GM13976 (cell line): ENCODE data around the gene ALOX15B.
A peak's percentile ranks its signal among the peaks of the same experiment; 100 is the strongest.
"Not testable (repeated sequence)": the region's sequence is repeated elsewhere in the genome, so short reads cannot be mapped to it uniquely, and the experiment has no call there.

Experiments
- DNase-seq: peaks from one replicate; pipeline ENCODE4 v3.0.0; 2012; ENCODE audit warnings: low spot score
- in situ Hi-C: fragments of 300-500 bp; cut with MboI; formaldehyde crosslinking; loops from one replicate; pipeline ENCODE4 v1.12.0; 2022; ENCODE audit warnings: low sequenced_read_pairs, mixed read lengths, inconsistent platforms; ENCODE audit not compliant: unreplicated experiment
- TF ChIP-seq, protein P1 (sequence below): IDR thresholded peaks from 2 replicates; pipeline ENCODE4 v1.5.1; 2012; ENCODE audit warnings: borderline replicate concordance, mild to moderate bottlenecking; ENCODE audit not compliant: insufficient read depth; ENCODE audit errors: extremely low read depth, missing control alignments, control extremely low read depth

Gene ALOX15B

DNA sequence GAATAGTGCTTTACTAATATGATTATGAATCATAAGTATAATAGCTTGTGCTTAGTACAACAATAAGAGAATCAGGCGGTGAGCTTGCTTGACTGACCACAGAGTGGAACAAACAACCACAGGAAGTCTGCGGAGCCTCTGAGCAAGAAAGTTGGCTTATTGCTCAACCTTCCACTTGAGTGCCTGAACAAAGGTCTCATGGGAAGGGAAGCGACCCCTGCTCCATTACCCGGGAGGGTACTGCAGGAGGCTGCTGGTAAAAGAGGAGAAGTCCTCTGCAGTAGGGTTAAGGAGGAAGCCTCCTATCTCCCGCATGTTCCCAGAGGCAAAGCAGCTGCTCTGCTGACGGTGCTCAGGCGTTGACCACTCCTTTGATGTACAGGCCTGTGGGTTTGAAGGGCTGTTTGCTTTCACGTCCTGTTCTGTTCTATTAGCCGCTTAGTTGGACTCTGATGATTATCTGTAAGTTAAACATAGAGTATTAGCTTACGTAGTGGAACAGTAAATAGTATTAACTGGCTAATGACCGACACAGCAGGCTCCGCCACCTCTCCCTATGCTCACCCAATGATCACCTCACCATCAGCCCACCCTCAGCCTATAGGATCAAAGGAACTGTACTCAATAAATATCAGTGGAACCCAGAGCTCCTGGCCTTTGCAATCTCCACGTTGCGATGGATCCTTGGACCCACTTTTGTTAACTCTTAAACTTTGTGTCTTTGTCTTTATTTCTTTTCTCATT, 17.5 kb downstream of the ALOX15B start:
- TF ChIP-seq, protein P1, sequence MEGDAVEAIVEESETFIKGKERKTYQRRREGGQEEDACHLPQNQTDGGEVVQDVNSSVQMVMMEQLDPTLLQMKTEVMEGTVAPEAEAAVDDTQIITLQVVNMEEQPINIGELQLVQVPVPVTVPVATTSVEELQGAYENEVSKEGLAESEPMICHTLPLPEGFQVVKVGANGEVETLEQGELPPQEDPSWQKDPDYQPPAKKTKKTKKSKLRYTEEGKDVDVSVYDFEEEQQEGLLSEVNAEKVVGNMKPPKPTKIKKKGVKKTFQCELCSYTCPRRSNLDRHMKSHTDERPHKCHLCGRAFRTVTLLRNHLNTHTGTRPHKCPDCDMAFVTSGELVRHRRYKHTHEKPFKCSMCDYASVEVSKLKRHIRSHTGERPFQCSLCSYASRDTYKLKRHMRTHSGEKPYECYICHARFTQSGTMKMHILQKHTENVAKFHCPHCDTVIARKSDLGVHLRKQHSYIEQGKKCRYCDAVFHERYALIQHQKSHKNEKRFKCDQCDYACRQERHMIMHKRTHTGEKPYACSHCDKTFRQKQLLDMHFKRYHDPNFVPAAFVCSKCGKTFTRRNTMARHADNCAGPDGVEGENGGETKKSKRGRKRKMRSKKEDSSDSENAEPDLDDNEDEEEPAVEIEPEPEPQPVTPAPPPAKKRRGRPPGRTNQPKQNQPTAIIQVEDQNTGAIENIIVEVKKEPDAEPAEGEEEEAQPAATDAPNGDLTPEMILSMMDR, result no peak
- DNase-seq, result peak; percentile 61
- in situ Hi-C loops, result loop anchor here (10.0 kb wide), 1 partner anchor 312 kb away; no protein-coding TSS in a partner anchor

- TF ChIP-seq, protein P1, result no peak
- in situ Hi-C loops, result loop anchor here (10.0 kb wide), 1 partner anchor 312 kb away; no protein-coding TSS in a partner anchor
- DNase-seq, result no peak
Measured at GRCh38 chr17:8056976-8057625, 18.2 kb downstream of the ALOX15B start.

DNA sequence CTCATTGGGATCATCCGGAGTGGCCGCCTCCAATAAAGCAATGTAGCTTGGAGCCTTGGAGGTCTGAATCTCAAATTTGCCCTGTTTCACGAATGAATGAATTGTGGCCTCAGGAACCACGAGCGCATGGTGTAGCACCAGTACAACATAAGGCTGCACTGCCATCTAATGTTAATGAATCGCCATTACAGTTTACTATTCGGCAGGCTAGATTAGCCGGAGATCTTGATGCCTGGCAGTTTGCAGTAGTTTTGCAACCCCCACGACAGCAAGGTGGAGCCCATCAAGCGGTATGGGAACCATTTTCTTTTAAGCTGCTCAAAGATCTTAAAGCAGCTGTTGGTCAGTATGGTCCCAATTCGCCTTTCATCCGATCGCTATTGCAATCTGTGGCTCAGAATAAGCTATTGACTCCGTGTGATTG, 18.8 kb downstream of the ALOX15B start:
- peak; percentile 79 for DNase-seq
- TF ChIP-seq, protein P1, result peak; percentile 79
- in situ Hi-C loops, result loop anchor here (10.0 kb wide), 1 partner anchor 313 kb away; no protein-coding TSS in a partner anchor

DNA sequence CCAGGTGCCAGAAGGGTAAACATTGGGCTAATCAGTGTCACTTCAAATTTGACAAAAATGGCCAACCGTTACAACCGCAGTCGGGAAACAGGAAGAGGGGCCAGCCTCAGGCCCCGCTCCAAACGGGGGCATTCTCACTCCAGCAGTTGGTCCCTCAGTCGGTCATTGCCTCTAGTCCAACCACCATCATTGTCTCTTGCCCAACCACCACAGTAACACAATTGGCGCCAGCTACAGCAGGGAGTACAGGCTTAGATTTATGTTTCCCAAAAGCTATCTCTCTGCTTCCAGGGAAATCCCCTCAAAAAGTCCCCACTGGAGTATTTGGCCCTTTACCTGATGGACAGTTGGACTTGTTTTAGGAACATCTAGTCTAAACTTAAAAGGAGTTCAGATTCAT, 20.3 kb downstream of the ALOX15B start:
- TF ChIP-seq, protein P1, result no peak
- no peak for DNase-seq
- in situ Hi-C loops, result loop anchor here (10.0 kb wide), 1 partner anchor 314 kb away; no protein-coding TSS in a partner anchor

DNA sequence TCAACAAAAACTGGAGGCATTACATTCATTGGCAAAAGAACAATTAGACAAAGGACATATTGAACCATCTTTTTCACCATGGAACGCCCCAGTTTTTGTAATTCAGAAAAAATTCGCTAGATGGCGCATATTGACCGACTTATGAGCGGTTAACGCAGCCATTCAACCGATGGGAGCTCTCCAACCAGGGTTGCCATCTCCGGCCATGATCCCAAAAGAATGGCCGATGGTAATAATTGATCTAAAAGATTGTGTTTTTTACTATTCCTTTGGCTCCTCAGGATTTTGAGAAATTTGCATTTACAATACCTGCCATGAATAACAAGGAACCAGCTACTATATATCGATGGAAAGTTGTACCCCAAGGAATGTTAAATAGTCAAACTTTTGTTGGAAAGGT, 21.4 kb downstream of the ALOX15B start:
- TF ChIP-seq, protein P1, result peak; percentile 52
- DNase-seq, result peak; percentile 69
- in situ Hi-C loops, result no loop called here

DNA sequence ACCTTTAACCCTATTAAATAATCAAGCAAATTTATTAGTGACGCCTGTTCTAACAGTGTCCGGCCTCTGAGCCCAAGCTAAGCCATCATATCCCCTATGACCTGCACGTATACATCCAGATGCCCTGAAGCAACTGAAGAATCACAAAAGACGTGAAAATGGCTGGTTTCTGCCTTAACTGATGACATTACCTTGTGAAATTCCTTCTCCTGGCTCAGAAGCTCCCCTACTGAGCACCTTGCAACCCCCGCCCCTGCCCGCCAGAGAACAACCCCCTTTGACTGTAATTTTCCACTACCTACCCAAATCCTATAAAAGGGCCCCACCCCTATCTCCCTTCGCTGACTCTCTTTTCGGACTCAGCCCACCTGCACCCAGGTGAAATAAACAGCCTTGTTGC, 23.0 kb downstream of the ALOX15B start:
- DNase-seq, in situ Hi-C loops: not testable (repeated sequence)

- TF ChIP-seq, protein P1, result no peak
- in situ Hi-C loops, result no loop called here
- DNase-seq, result no peak
Measured at GRCh38 chr17:8062435-8062806, 23.6 kb downstream of the ALOX15B start.
